Measurements from ENCODE around the gene RAP2B.

DNA sequence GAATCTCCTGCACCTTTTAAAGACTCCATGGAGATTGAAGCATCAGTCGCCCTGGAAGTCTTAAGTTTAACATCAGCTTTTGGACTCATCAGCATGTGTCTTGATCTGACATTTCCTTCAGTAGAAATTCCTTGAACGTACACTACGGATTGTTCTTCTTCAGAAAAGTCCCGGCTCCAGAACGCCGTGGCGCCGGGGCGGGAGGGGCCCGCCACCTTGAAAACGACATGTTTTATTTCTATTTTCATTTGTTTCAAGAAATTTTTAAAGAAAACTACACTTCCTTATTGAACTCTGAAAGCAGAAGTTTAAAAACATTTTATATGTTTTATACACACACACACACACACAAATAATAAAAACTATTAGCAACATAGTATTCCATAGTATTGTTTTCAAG lies 32.6 kb upstream of the RAP2B start:
- TF ChIP-seq, protein P1, sequence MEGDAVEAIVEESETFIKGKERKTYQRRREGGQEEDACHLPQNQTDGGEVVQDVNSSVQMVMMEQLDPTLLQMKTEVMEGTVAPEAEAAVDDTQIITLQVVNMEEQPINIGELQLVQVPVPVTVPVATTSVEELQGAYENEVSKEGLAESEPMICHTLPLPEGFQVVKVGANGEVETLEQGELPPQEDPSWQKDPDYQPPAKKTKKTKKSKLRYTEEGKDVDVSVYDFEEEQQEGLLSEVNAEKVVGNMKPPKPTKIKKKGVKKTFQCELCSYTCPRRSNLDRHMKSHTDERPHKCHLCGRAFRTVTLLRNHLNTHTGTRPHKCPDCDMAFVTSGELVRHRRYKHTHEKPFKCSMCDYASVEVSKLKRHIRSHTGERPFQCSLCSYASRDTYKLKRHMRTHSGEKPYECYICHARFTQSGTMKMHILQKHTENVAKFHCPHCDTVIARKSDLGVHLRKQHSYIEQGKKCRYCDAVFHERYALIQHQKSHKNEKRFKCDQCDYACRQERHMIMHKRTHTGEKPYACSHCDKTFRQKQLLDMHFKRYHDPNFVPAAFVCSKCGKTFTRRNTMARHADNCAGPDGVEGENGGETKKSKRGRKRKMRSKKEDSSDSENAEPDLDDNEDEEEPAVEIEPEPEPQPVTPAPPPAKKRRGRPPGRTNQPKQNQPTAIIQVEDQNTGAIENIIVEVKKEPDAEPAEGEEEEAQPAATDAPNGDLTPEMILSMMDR (IDR thresholded peaks at IDR 0.05), result no peak
- TF ChIP-seq POLR2A (IDR thresholded peaks at IDR 0.05), result no peak

Measured in thyroid gland (tissue), 4 donors.